ENCODE results near the gene E2F3.
"Not testable (repeated sequence)": the region's sequence is repeated elsewhere in the genome, so short reads cannot be mapped to it uniquely, and the experiment has no call there.

E2F3 gene

DNA sequence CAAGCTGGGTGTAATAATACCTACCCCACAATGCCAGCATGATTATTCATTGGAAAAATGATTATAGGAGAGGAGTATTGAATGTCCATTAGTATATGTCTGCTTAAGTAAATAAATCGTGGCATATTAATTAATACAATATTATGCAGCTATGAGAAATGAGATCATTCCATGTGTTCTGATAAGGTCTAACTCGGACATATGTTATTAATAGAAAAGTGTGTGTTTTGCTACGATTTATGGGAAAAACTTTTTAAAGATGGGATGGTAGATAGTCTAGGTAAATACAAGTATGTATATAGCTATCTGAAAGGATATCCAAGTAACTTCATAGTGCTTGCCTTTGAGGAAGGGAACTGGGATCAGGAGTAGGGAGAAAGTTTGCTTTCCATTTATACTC, 71.1 kb downstream of the E2F3 start:
- DNase-seq: no peak

- no peak for DNase-seq
Measured at GRCh38 chr6:20473518-20473917, 71.8 kb downstream of the E2F3 start.

DNA sequence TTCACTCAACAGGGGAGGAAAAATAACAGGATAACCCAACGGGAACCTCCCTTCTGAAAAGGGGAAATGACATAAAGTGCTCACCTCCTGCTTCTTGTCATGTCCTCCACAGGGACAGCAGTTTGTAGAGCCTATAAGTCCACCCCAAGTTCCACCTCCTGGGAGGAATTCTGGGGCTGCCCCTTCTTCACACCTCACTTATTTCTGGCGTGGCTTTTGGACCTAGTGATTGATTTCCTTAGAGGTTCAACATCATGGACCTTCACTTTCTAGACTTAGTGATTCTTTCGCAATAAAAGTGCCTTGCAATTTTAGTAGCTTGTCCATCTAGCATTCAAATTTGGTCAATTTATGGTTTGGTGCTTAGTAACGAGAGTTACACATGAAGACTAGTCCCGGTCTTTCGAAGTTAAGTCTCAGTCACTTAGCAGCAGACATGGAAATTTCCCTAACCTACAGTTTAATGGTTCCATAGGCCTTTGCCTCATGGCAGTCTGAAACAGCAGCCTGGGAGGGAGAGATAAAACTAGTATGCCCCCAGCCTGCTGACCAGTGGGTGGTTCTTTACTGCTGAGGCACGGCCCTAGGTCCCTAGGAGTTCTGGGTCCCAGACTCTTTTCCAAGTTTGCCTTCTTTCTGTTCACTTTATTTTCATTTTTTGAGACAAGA, 73.3 kb downstream of the E2F3 start:
- no peak for DNase-seq

DNA sequence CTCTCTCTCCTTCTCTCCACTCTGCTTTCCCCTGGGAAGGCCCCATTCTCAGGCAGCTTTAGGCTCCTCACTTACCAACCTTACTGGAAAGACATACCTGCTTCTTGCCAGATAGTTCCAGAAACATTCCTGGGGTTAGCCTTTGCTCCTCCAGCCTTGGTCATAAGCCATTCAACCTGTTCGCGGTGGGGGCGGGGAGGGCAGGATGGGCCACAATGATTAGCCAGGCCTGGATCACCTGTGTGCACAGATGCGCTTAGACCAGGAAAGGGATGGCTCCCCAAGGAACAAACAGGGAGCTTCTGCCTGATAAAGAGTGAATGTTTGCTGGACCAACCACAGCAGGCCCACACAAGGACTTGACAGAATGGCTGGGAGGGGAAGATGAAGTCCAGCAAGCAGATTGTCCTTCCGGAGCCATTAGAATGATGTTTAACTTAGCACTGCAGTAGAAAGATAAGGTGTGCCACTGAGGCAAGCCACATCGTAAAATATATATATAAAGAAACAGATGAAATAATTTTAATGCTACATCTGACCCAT, 74.9 kb downstream of the E2F3 start:
- no peak for DNase-seq

GRCh38 chr6:20477485-20477884, 75.8 kb downstream of the E2F3 start:
- no peak for DNase-seq

DNA sequence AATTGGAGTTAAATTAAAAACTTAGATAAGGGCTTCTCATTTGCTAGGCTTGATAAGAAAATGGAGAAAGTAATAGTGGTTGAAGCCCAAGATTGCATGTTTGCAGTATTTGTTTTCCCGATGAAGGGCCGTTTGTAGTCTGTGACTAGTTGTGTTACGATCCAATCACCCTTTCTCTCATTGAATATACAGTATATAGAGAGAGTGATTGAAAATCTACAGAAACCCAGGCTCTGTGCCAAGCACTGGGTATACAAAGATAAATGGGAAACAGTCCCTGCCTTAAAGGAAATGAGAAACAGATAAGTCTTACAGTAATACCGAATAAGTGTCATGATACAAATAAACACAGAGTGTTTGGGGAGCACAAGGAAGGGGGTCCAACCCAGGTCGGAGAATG, 77.4 kb downstream of the E2F3 start:
- no peak for DNase-seq

DNA sequence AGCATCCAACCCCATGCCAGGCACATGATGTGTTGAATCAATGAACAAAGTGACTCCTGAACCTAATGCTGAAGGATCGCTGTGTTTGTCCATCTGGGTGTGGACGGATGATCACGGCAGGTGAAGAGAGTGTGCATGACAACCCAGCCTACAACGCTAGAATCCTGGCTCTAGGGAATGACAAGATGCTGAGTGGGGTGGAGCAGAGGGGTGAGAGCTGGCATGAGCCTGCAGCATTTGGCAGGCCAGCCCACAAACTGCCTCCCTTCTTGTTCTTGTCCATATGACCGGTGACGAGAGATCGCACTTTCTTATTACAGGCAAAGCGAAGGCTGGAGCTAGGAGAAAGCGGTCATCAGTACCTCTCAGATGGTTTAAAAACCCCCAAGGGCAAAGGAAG, 77.8 kb downstream of the E2F3 start:
- DNase-seq: no peak

DNA sequence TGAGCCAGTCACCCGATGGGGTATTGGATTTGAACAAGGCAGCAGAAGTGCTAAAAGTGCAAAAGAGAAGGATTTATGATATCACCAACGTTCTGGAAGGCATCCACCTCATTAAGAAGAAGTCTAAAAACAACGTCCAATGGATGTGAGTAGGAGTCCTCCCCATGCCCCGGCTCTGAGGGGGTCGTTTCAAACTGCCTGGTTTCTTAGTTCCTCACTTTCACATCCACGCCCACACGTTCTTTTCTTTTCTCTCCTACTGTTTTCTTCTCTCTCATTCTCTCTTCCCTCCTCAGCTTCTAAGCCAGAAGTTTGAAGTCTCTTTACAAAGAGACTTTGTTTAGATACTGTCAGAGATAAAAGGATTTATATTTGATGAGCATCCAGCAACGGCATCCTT, 79.6 kb downstream of the E2F3 start:
- no peak for DNase-seq

GRCh38 chr6:20483887-20484497, 82.3 kb downstream of the E2F3 start:
- no peak for DNase-seq

- no peak for DNase-seq
Measured at GRCh38 chr6:20486641-20487040, 85.0 kb downstream of the E2F3 start.

DNA sequence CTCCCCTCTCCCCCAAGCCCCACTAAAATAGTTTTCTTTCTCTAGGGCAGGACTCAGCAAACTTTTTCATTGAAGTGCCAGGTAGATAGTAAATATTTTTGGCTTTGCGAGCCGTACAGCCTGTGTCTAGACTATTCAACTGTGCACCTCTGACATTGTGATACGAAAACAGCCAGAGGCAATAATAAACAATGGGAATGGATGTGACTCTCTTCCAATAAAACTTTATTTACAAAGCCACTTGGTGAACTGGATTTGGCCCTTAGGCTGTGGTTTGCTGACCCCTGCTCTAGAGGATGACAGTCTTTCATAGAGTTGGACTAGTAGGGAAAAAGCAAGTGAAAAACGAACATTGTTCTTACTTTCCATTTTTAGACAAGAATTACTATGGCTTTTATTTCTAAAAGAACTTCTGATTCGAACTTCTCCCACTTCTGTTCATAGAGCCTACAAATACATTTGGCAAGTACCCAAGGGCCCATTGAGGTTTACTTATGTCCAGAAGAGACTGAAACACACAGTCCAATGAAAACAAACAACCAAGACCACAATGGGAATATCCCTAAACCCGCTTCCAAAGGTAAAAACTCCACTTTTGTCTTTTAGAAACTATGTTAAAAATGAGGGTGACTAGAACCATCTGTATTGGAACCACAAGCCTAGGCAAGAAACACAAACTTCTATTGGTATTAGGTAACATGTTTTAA, 86.1 kb downstream of the E2F3 start:
- no peak for DNase-seq

GRCh38 chr6:20490591-20490990, 88.9 kb downstream of the E2F3 start:
- no peak for DNase-seq

GRCh38 chr6:20492099-20492498, 90.4 kb downstream of the E2F3 start:
- no peak for DNase-seq

- DNase-seq: no peak
Measured at GRCh38 chr6:20497216-20498040, 95.7 kb downstream of the E2F3 start.

- DNase-seq: no peak
Measured at GRCh38 chr6:20498041-20498385, 96.3 kb downstream of the E2F3 start.

DNA sequence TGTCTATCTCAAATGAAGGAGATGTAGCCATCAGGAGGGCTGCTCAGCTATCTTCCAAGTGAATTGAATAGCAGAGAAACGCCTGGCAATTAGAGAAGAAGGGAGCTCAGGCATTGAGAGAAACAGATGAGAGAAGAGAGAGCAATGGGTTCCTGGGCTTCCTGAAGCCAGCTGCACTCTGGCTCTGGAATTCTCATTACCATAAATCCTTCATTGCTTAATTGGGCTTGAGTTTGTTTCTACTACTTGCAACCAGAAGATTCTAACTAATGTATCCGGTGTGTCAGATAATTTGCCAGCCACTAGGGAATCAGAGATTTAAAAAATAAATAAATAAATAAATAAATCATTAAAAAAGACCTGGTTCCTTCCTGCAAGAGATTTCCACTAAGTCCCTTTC, 107.5 kb downstream of the E2F3 start:
- no peak for DNase-seq

DNA sequence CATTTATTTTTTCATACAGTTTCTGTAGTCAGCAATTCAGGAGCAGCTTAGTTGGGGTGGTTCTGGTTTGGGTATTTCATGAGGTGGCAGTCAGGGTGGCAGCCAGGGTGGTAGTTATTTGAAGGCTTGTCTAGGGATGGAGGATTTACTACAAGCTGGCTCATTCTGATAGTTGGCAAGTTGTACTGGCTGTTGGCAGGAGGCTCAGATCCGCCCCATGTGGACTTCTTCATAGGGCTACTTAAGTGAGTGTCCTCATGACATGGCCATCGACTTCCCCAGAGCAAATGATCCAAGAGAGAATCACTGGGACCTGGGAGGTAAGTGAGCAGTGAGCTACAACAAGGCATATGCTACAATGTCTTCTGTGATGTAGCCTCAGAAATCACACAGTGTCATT, 110.2 kb downstream of the E2F3 start:
- no peak for DNase-seq

DNA sequence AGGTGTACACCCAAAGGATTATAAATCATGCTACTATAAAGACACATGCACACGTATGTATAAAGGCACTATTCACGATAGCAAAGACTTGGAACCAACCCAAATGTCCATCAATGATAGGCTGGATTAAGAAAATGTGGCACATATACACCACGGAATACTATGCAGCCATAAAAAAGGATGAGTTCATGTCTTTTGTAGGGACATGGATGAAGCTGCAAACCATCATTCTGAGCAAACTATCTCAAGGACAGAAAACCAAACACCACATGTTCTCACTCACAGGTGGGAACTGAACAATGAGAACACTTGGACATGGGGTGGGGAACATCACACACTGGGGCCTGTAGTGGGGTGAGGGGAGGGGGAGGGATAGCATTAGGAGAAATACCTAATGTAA, 123.5 kb downstream of the E2F3 start:
- DNase-seq: not testable (repeated sequence)

GRCh38 chr6:20529086-20529448, 127.4 kb downstream of the E2F3 start:
- not testable (repeated sequence) for DNase-seq

- DNase-seq: no peak
Measured at GRCh38 chr6:20532881-20533280, 131.2 kb downstream of the E2F3 start.

DNA sequence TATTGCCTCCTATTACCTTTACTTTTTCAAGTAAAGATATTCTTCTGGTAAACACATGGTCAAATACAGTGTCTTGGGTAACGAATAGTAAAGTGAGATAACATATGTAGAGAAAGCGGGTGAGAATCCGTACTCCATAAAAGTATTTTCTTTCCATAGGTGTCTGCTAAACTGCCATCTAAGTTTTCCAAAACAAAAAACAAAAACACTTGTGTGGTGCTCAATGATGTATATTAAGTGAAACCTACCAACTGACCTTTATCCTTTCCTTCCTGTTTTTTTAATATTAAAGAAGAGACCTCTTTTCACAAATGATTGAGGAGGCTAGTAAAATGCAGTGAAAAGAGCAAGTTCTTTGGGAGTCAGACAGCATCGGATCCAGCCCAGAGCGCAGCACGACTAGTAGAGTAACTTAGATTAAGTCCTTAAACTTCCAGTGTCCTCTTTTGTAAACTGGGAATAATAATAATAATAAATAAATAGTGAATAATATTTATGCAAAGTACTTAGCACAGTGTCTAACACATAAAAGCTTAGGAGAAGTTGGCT, 132.1 kb downstream of the E2F3 start:
- no peak for DNase-seq

DNA sequence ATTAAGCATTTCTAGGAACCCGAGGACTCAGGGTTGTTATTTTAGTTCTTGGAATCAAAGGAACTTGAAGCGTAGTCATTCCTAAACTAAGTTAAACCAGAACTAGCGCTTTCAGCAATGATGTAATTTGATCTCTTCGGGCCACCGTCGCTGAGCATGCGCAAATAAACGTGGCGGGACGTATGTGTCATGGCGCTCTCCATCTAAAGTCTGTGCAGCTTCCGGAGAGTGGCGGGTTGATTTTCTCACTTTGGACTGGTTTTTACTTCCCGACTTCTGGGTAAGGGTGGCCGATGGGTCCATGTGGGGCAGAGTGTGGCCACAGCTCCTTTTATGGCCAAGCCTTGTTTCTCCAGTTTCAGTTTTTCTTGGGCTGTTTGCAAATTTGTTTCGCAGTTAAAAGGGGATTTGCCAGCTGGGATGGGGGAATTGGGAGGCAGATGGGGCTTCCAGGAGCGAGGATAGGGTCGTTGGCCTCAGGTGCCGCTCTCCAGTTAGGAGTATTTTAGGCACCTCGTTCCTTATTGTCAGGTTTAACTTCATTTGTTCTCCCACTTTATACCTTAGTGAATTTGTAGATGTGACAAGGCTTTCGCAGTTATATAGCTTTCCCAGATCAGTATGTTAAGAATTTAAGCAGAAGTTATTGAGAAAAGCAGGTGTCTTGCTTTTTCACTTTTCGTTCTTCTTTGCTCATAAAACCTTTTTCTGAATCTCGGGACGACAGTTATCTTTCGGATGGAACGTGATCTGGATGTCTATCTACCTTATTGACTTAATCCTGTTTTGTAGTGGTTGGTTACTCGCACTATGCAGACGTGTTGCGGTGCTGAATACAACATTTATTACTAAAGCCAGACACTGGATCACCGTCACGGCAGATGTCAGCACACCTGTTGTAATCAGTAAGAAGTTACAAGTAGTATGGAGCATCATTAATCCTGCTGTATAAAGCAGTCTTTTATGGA, 132.9 kb downstream of the E2F3 start, which contains the start of gene CDKAL1:
Gene CDKAL1, plus strand, starts transcription at position 163 of the 968 bp plus-strand sequence. CDS start 11,894 bp downstream, outside the sequence.
- DNase-seq: peak; percentile 85
